Left cardiac atrium (tissue), 4 donors: ENCODE measurements around the gene TRABD2B. TPM values are rescaled to one million over a fixed set of nuclear protein-coding genes. Genes with fewer than 3 reads are reported as not detected.

Source experiments
- ATAC-seq, 2 donors: fragments of 200-7000 bp; cut with Tn5 transposase; one replicate each; pipeline ENCODE4 v1.9.1; 2020; ENCODE audit warnings: mild to moderate bottlenecking in 2 of 2, moderate library complexity in 2 of 2
- DNase-seq: peaks from one replicate; pipeline ENCODE4 v3.0.0-alpha.2; 2020
- intact Hi-C, 2 donors: fragments of 100-400 bp; cut with DNase I; formaldehyde crosslinking; loops; one replicate each; pipeline versions ENCODE4 v1.14.1 to v1.15.1; 2022 to 2023
- total RNA-seq, 2 donors: library from RNA; stranded (reverse); fragmentation: NEBNext Ultra II Directional; extraction: Animal tissue kit (Norgen Biotek cat#: 25700); gene quantifications; one replicate each; pipeline ENCODE4 v1.2.1, GENCODE V29; 2021
- donor health status: DM: no; HTN: yes; CAD: no.
- donor health status: DM: no; HTN: yes; CAD: no; lungs with severe emphysema.
- donor health status: DM: yes; HTN: yes; CAD: no.
- donor health status: Dilated cardiomyopathy.

TRABD2B gene
- total RNA-seq, 2 donors from 2014 or later: 6.2 to 7.6 TPM

GRCh38 chr1:47713975-47714767 lies 283.0 kb downstream of the TRABD2B start:
- ATAC-seq (no peak), DNase-seq (no peak)
- intact Hi-C loops: loop anchor here (5.0 to 10.0 kb wide), 5 partner anchors 187 to 529 kb away; partner anchors contain the start of genes FOXD2 (in 1 of the 2) and PDZK1IP1 (in 1 of the 2)

- ATAC-seq: no peak
- DNase-seq: no peak
- intact Hi-C loops: loop anchor here (5.0 to 10.0 kb wide), 5 partner anchors 186 to 529 kb away; partner anchors contain the start of genes FOXD2 (in 1 of the 2) and PDZK1IP1 (in 1 of the 2)
These were observed 283.7 kb downstream of the TRABD2B start for GRCh38 chr1:47713333-47713953.

GRCh38 chr1:47712596-47713299 lies 284.4 kb downstream of the TRABD2B start:
- ATAC-seq: no peak
- intact Hi-C loops: loop anchor here (5.0 to 10.0 kb wide), 5 partner anchors 185 to 528 kb away; partner anchors contain the start of genes FOXD2 (in 1 of the 2) and PDZK1IP1 (in 1 of the 2)
- DNase-seq: no peak

- intact Hi-C loops: loop anchor here (2.0 to 10.0 kb wide), 6 partner anchors 185 to 527 kb away; partner anchors contain the start of genes FOXD2 (in 1 of the 2) and PDZK1IP1 (in 1 of the 2)
- DNase-seq: no peak
- no peak for ATAC-seq
These were observed 285.2 kb downstream of the TRABD2B start for GRCh38 chr1:47711848-47712492.

GRCh38 chr1:47711184-47711847 lies 285.9 kb downstream of the TRABD2B start:
- no peak for ATAC-seq
- intact Hi-C loops: loop anchor here (2.0 to 10.0 kb wide), 6 partner anchors 184 to 527 kb away; partner anchors contain the start of genes FOXD2 (in 1 of the 2) and PDZK1IP1 (in 1 of the 2)
- no peak for DNase-seq

Other genes starting within 250 kb of the TRABD2B start
- under 1 TPM; 0.15 to 0.42 TPM for gene SLC5A9, start 225.3 kb upstream of the TRABD2B start, total RNA-seq